LNCaP clone FGC (cell line): ENCODE measurements around the gene TSSK6.

Source experiments
- DNase-seq: peaks from one replicate; pipeline ENCODE4 v3.0.0-alpha.2; 2011; ENCODE audit warnings: low read depth
- H3K4me3 ChIP-seq: 2 replicates; pipeline ENCODE4 v1.5.1; 2011; ENCODE audit warnings: mild to moderate bottlenecking, low read depth, low read length, control low read depth
- CTCF ChIP-seq: IDR thresholded peaks from 2 replicates; pipeline ENCODE4 v1.5.1; 2012; ENCODE audit warnings: mild to moderate bottlenecking; ENCODE audit not compliant: control insufficient read depth, insufficient read depth; ENCODE audit errors: extremely low read depth

The TSSK6 gene

GRCh38 chr19:19558055-19558454 lies 42.7 kb upstream of the TSSK6 start:
- H3K4me3 ChIP-seq, result no peak overlapping the region
- no peak for TF ChIP-seq CTCF
- DNase-seq, result no peak

GRCh38 chr19:19554074-19555023 lies 39.0 kb upstream of the TSSK6 start:
- peak; percentile 72 for TF ChIP-seq CTCF
- no peak overlapping the region for H3K4me3 ChIP-seq
- no peak for DNase-seq

- no peak for DNase-seq
Measured at GRCh38 chr19:19553670-19554069, 38.3 kb upstream of the TSSK6 start.

GRCh38 chr19:19552798-19553197 lies 37.5 kb upstream of the TSSK6 start:
- no peak overlapping the region for H3K4me3 ChIP-seq
- DNase-seq, result no peak
- peak; percentile 13; the same call in 1 of the 2 replicates for TF ChIP-seq CTCF

More at GRCh38 chr19:19553670-19554069, 38.3 kb upstream of the TSSK6 start:
- no peak overlapping the region for H3K4me3 ChIP-seq
- TF ChIP-seq CTCF, result no peak

- H3K4me3 ChIP-seq, result no peak overlapping the region
- no peak for DNase-seq
- no peak for TF ChIP-seq CTCF
Measured at GRCh38 chr19:19551853-19552192, 36.5 kb upstream of the TSSK6 start.

GRCh38 chr19:19550972-19551852 lies 35.9 kb upstream of the TSSK6 start:
- DNase-seq, result no peak
- TF ChIP-seq CTCF, result no peak
- H3K4me3 ChIP-seq, result no peak overlapping the region
